ENCODE results near the gene SERPINA1.
A peak's percentile ranks its signal among the peaks of the same experiment; 100 is the strongest.
"Not testable (repeated sequence)": the region's sequence is repeated elsewhere in the genome, so short reads cannot be mapped to it uniquely, and the experiment has no call there.

SERPINA1 gene

DNA sequence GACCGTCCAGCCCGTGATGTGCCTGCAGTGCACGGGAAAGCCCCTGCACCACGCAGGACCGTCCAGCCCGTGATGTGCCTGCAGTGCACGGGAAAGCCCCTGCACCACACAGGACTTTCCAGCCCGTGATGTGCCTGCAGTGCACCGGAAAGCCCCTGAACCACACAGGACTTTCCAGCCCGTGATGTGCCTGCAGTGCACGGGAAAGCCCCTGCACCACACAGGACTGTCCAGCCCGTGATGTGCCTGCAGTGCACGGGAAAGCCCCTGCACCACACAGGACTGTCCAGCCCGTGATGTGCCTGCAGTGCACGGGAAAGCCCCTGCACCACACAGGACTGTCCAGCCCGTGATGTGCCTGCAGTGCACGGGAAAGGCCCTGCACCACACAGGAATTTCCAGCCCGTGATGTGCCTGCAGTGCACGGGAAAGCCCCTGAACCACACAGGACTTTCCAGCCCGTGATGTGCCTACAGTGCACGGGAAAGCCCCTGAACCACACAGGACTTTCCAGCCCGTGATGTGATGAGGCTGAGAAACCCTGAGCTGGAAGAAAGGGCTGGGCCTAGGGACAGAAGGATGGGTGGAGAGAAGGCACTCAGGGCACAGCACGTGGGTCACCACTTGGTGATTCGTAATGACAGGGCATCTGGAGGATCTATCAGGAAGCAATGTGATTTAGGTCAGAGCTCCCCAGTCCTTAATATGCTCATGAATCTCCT is 42.2 kb downstream of the SERPINA1 start:
- DNase-seq (ENCODE audit: low read depth), result not testable (repeated sequence)

- DNase-seq (ENCODE audit: low read depth), result peak; percentile 36
Observed at GRCh38 chr14:94345344-94346064, 42.9 kb downstream of the SERPINA1 start.

DNA sequence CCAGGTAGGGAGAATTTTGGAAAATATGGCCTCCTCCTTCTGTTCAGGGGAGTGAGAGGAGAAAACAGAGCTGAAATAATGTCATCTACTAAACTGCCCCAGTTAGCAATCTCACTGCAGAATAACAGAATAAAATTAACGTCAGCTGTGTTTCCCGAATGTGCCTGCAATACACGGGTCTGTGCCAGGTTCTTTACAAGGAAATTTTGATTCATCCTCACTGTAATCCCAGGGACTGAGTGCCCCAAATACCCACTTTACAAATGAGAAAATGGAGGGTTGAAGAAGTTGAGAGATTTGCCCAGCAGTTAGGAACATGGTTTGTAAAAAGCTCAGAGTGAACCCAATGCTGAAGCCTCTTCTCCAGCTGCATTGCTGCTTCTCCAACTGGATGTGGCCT is 44.0 kb downstream of the SERPINA1 start:
- DNase-seq (ENCODE audit: low read depth), result no peak

DNA sequence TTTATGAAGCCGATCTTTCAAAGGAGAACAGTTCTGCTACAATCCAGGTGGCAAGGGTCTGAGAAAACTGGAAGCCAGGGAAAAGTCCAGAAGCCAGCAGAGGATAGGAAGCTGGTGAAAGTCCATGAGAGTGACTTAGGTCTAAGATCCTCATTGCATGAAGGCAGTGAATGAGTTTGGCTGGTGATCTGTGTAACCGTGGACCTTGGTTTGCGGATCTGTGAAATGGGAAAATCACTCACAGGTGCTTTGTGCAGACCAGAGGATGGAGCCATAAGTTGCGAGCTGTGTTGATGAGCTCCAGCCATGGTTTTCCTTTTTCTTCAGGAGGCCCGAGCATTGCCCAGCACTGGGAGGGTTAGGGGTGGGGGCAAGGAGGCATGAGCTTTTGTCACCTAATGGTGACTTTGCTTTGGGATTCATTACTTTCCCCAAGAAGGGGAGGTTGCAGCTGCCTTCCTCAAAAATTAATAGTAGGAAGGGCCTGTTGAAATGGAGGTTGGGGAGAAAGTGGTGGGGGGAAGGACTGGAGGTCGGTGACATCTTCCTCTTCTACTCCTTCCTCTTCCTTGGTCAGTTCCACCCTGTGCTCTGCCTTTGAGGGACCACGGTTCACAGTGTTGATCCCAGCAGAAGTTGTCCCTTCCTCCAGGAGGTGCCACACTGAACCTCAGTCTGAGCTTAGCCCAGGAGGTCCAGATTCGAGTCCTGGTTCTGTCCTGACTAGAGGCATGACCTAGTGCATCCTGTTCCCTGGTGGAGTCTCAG is 45.0 kb downstream of the SERPINA1 start:
- DNase-seq (ENCODE audit: low read depth), result no peak

DNA sequence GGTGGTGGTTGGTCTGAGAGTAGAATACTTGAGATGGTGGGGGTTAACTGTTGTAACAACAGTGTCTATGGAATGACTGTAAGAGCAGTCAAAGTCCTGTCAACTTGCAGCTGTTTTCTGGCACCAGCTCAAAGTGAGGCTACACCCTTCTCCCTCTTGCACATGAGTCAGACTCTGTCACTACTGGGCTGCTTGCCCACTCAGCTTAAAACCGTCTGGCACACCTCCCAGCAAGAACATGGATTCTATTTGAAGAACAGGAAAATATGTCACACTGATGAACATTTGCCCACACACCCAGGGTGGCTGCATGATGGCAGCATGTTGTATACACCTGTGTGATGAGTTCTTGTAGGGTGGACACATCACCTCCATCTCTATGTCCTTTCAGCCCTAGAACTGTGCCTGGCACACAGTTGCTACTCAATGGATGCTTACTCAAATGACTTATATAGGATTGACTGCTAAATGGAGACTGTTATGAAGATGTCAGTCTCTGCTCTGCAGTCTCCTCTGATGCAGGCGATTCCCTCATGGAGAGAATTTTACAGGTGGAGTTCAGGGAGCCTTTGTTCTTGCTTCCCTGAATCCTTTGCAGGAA is 46.0 kb downstream of the SERPINA1 start:
- peak; percentile 74 for DNase-seq (ENCODE audit: low read depth)

GRCh38 chr14:94341656-94342333 is 46.6 kb downstream of the SERPINA1 start:
- no peak for DNase-seq (ENCODE audit: low read depth)

DNA sequence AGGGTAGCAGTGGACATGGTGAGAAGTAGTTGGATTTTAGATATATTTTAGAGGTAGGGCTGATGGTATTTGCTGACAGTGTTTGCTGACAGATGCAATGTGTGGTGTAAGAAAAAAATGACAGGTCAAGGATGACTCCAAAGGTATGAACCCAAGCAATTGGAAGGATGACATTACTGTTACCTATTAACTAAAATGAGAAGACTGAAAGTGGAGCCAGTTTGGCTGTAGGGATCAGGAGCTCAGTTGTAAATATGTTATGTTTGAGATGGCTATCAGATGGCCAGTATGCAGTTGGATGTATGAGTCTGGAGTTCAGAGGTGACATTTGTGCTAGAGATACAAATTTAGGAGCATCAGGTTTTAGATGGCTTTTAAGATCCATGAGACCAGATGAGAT is 47.9 kb downstream of the SERPINA1 start:
- no peak for DNase-seq (ENCODE audit: low read depth)

DNA sequence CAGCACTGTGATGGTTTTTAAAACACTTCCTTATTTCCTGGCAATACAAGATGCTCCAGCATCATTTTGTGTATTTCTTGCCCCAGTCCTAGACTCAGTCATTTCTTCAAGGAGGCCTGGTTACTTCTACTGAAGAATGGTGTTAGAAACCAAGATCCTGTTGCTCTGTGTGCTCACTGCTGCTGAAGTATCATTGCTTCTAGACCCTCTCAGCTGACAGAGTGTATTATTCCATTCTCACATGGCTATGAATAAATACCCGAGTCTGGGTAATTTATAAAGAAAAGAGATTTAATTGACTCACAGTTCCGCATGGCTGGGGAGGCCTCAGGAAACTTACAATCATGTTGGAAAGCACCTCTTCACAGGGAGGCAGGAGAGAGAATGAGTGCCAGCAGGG is 50.4 kb downstream of the SERPINA1 start:
- DNase-seq (ENCODE audit: low read depth), result no peak

- no peak for DNase-seq (ENCODE audit: low read depth)
Observed at GRCh38 chr14:94337274-94337673, 51.1 kb downstream of the SERPINA1 start.

- no peak for DNase-seq (ENCODE audit: low read depth)
Observed at GRCh38 chr14:94334872-94335271, 53.5 kb downstream of the SERPINA1 start.

GRCh38 chr14:94332587-94332986 is 55.8 kb downstream of the SERPINA1 start:
- DNase-seq (ENCODE audit: low read depth), result no peak

DNA sequence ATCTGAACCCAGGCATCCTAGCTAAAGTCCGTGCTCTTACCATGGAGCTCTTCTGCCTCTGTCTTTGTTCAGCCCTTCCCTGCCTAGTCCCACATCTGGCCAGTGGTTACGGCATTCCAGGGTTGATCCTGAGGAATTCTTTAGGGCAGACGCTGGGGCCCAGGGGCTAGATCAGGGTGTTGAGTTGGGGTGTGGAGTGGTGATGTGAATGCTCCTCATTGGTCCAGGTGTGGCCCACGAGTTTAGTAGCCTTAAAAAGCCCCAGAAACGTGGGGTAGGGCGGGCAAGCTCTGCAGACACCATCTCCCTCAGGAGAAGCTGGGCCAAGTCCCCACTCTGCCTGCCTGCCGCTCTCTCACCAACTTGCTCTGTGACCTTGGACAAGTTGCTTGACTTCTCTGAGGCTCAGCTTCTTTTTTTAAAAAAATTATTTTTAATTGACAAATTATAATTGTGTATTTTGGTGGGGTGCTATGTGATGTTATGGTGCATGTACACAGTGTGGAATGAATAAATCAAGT is 56.3 kb downstream of the SERPINA1 start:
- no peak for DNase-seq (ENCODE audit: low read depth)

GRCh38 chr14:94331462-94331861 is 56.9 kb downstream of the SERPINA1 start:
- no peak for DNase-seq (ENCODE audit: low read depth)

GRCh38 chr14:94330857-94331256 is 57.5 kb downstream of the SERPINA1 start:
- DNase-seq (ENCODE audit: low read depth), result no peak

- no peak for DNase-seq (ENCODE audit: low read depth)
Observed at GRCh38 chr14:94330432-94330831, 58.0 kb downstream of the SERPINA1 start.

GRCh38 chr14:94329857-94330256 is 58.5 kb downstream of the SERPINA1 start:
- no peak for DNase-seq (ENCODE audit: low read depth)

DNA sequence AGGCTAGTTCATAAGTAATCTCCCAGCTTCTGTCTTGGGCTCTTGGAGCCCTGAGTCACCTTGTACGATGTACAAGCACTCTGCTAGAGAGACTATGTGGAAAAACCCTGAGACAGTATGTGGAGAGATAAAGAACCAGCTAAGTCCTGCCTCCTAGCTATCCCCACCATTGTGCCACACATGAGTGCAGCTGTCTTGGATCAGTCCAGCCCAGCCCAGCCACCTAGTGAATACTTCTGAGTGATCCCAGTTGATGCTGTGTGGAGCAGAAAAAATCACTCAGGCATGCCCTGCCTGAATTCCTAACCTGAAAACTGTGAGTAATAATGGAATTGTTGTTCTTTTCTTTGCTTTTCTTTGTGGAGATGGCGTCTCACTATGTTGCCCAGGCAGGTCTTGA is 60.2 kb downstream of the SERPINA1 start:
- no peak for DNase-seq (ENCODE audit: low read depth)
